ENCODE results near the gene SUPT20H. TPM values are rescaled to one million over a fixed set of nuclear protein-coding genes. Genes with fewer than 3 reads are reported as not detected.

SUPT20H gene
- total and polyA plus RNA-seq, 2 donors (not counting 3 experiments of a cell fraction or from before 2014, with no cell fraction given) = 47.2 to 70.7 TPM

- no peaks in the 10 kb centered on the region for H3K36me3 ChIP-seq (ENCODE audit: control insufficient read depth in 2 of 2, extremely low read depth in 1 of 2, insufficient read depth in 2 of 2, low read length in 2 of 2)
- H4K20me1 ChIP-seq (replicated peaks; ENCODE audit: control insufficient read depth, extremely low read depth, insufficient read depth, low read length) = no peaks in the 10 kb centered on the region
- H3K79me2 ChIP-seq (ENCODE audit: control insufficient read depth, insufficient read depth, low read length) = no peaks in the 10 kb centered on the region
- FAIRE-seq = peak; percentile 73
- no peak for TF ChIP-seq GATA2 (IDR thresholded peaks at IDR 0.05; ENCODE audit: insufficient read depth, insufficient read length, low read depth, low read length)
- peak; percentile 38 to 47 for TF ChIP-seq CTCF (IDR thresholded peaks at IDR 0.05; ENCODE audit: extremely low read depth in 1 of 2, insufficient read depth in 1 of 2, low read depth in 1 of 2, low read length in 2 of 2)
- no peak overlapping the region for H3K9ac ChIP-seq (replicated peaks; ENCODE audit: extremely low read depth, insufficient read depth, low read length)
- ChIA-PET POLR2A (no interaction called here), CTCF (interaction anchor here (0.6 to 10.0 kb wide), 11 partner anchors 17 to 760 kb away, joined by 3 to 102 read pairs (median 4); partner anchors contain the start of genes POSTN and TRPC4)
- no peak overlapping the region for H3K4me3 ChIP-seq (replicated peaks in 1 of 3; ENCODE audit: insufficient read depth in 1 of 3, low read depth in 1 of 3, low read length in 3 of 3)
- no peak overlapping the region for H2AFZ ChIP-seq (ENCODE audit: low read depth, low read length)
- H3K4me2 ChIP-seq (ENCODE audit: insufficient read depth, low read length) = no peak overlapping the region
- H3K4me1 ChIP-seq (ENCODE audit: control insufficient read depth, extremely low read depth, insufficient read depth, low read length) = no peaks in the 10 kb centered on the region
- DNase-seq (ENCODE audit: low read depth, low spot score) = peak; percentile 76
- dilution Hi-C loops (cut with MboI; ENCODE audit: extremely low pct_ligation_motif_present, low sequenced_read_pairs) (no loop called here), intact Hi-C loops (cut with micrococcal nuclease) (loop anchor here (1.0 to 10.0 kb wide), 4 partner anchors 161 to 936 kb away; no protein-coding TSS in a partner anchor)
- no TSS peak for BruUV-seq (replicated peaks)
- H3K27me3 ChIP-seq (ENCODE audit: control insufficient read depth in 2 of 2, insufficient read depth in 2 of 2, low read length in 2 of 2) = peaks cover 0 to 2% of the 10 kb centered on the region in 2 experiments
- H3K9me3 ChIP-seq (replicated peaks; ENCODE audit: control insufficient read depth, insufficient read depth, low read length) = no peaks in the 10 kb centered on the region
- no peak overlapping the region for H3K27ac ChIP-seq (ENCODE audit: insufficient read depth, low read depth, low read length)
- no peaks in the 10 kb centered on the region for H3K9me1 ChIP-seq (replicated peaks; ENCODE audit: control insufficient read depth, extremely low read depth, insufficient read depth, low read length)
Measured at GRCh38 chr13:37109051-37109678, 49.7 kb upstream of the SUPT20H start.

- no peak overlapping the region for H3K27ac ChIP-seq (ENCODE audit: insufficient read depth, low read depth, low read length)
- H3K79me2 ChIP-seq (ENCODE audit: control insufficient read depth, insufficient read depth, low read length) = no peaks in the 10 kb centered on the region
- no peaks in the 10 kb centered on the region for H3K4me1 ChIP-seq (ENCODE audit: control insufficient read depth, extremely low read depth, insufficient read depth, low read length)
- no peaks in the 10 kb centered on the region for H3K36me3 ChIP-seq (ENCODE audit: control insufficient read depth in 2 of 2, extremely low read depth in 1 of 2, insufficient read depth in 2 of 2, low read length in 2 of 2)
- ChIA-PET POLR2A (no interaction called here), CTCF (interaction anchor here (0.9 to 10.0 kb wide), 3 partner anchors 13 to 494 kb away, joined by 4 to 102 read pairs (median 11); partner anchors contain the start of gene POSTN)
- no peak overlapping the region for H3K4me3 ChIP-seq (replicated peaks in 1 of 3; ENCODE audit: insufficient read depth in 1 of 3, low read depth in 1 of 3, low read length in 3 of 3)
- H3K27me3 ChIP-seq (ENCODE audit: control insufficient read depth in 2 of 2, insufficient read depth in 2 of 2, low read length in 2 of 2) = peaks cover 0 to 2% of the 10 kb centered on the region in 2 experiments
- H4K20me1 ChIP-seq (replicated peaks; ENCODE audit: control insufficient read depth, extremely low read depth, insufficient read depth, low read length) = no peaks in the 10 kb centered on the region
- BruUV-seq (replicated peaks) = no TSS peak
- no peak overlapping the region for H3K9ac ChIP-seq (replicated peaks; ENCODE audit: extremely low read depth, insufficient read depth, low read length)
- TF ChIP-seq MAX (IDR thresholded peaks at IDR 0.05; ENCODE audit: insufficient read depth, insufficient read length) (no peak), MYC (IDR thresholded peaks at IDR 0.05; ENCODE audit: low read depth, low read length) (no peak), FOS (IDR thresholded peaks at IDR 0.05; ENCODE audit: borderline replicate concordance, insufficient read depth, low read length) (no peak), POLR2A (IDR thresholded peaks at IDR 0.05; ENCODE audit: low read depth, low read length) (no peak), EZH2 (IDR thresholded peaks at IDR 0.05; ENCODE audit: borderline replicate concordance, low read depth, low read length, severe bottlenecking) (no peak), CTCF (IDR thresholded peaks at IDR 0.05; ENCODE audit: extremely low read depth in 1 of 2, insufficient read depth in 1 of 2, low read depth in 1 of 2, low read length in 2 of 2) (no peak), GATA2 (IDR thresholded peaks at IDR 0.05; ENCODE audit: insufficient read depth, insufficient read length, low read depth, low read length) (no peak)
- FAIRE-seq (no peak), DNase-seq (ENCODE audit: low read depth, low spot score) (no peak)
- no peaks in the 10 kb centered on the region for H3K9me3 ChIP-seq (replicated peaks; ENCODE audit: control insufficient read depth, insufficient read depth, low read length)
- no peak overlapping the region for H3K4me2 ChIP-seq (ENCODE audit: insufficient read depth, low read length)
- H3K9me1 ChIP-seq (replicated peaks; ENCODE audit: control insufficient read depth, extremely low read depth, insufficient read depth, low read length) = no peaks in the 10 kb centered on the region
- intact Hi-C loops (cut with micrococcal nuclease) (loop anchor here (5.0 to 10.0 kb wide), 2 partner anchors 359 to 937 kb away; no protein-coding TSS in a partner anchor), dilution Hi-C loops (cut with MboI; ENCODE audit: extremely low pct_ligation_motif_present, low sequenced_read_pairs) (no loop called here)
- no peak overlapping the region for H2AFZ ChIP-seq (ENCODE audit: low read depth, low read length)
Measured at GRCh38 chr13:37107868-37108267, 48.4 kb upstream of the SUPT20H start.
